Measurements from ENCODE around the gene SLC7A6OS. TPM values are rescaled to one million over a fixed set of nuclear protein-coding genes. Genes with fewer than 3 reads are reported as not detected.

SLC7A6OS gene
- total RNA-seq, 3 donors from 2014 or later, result 16.4 to 18.6 (median 16.5) TPM

GRCh38 chr16:68283346-68283745 lies 27.4 kb downstream of the SLC7A6OS start:
- Histone ChIP-seq H3K4me3 (no peak overlapping the region), H3K36me3 (no peaks in the 10 kb centered on the region), H3K27ac (peak overlapping the region; percentile 65 to 91), H3K9me3 (no peaks in the 10 kb centered on the region), H3K27me3 (no peaks in the 10 kb centered on the region), H3K4me1 (peaks cover 0 to 11% of the 10 kb centered on the region in 2 donors)
- intact Hi-C loops (cut with DNase I; ENCODE audit: low total_unique reads), result loop anchor here (1.0 kb wide), 1 partner anchor 28 kb away; no protein-coding TSS in a partner anchor
- TF ChIP-seq POLR2AphosphoS5 (IDR thresholded peaks at IDR 0.05) (no peak), POLR2A (IDR thresholded peaks at IDR 0.05) (no peak), CTCF (IDR thresholded peaks at IDR 0.05) (no peak)
- no peak for DNase-seq (ENCODE audit: low spot score in 2 of 2)

GRCh38 chr16:68282064-68282452 lies 28.7 kb downstream of the SLC7A6OS start:
- H3K27me3 ChIP-seq, result no peaks in the 10 kb centered on the region
- DNase-seq (ENCODE audit: low spot score in 2 of 2), result no peak
- peak overlapping the region; percentile 65 to 91 for H3K27ac ChIP-seq
- TF ChIP-seq CTCF (IDR thresholded peaks at IDR 0.05), result no peak
- TF ChIP-seq POLR2A (IDR thresholded peaks at IDR 0.05), result no peak
- TF ChIP-seq POLR2AphosphoS5 (IDR thresholded peaks at IDR 0.05), result no peak
- H3K4me3 ChIP-seq, result no peak overlapping the region
- intact Hi-C loops (cut with DNase I; ENCODE audit: low total_unique reads), result no loop called here
- H3K4me1 ChIP-seq, result no peaks in the 10 kb centered on the region
- no peaks in the 10 kb centered on the region for H3K9me3 ChIP-seq
- no peaks in the 10 kb centered on the region for H3K36me3 ChIP-seq

- H3K4me1 ChIP-seq, result no peaks in the 10 kb centered on the region
- no peaks in the 10 kb centered on the region for H3K36me3 ChIP-seq
- peak overlapping the region; percentile 65 to 91 for H3K27ac ChIP-seq
- H3K4me3 ChIP-seq, result no peak overlapping the region
- TF ChIP-seq CTCF (IDR thresholded peaks at IDR 0.05), result no peak
- TF ChIP-seq POLR2A (IDR thresholded peaks at IDR 0.05), result no peak
- TF ChIP-seq POLR2AphosphoS5 (IDR thresholded peaks at IDR 0.05), result no peak
- H3K27me3 ChIP-seq, result no peaks in the 10 kb centered on the region
- DNase-seq (ENCODE audit: low spot score in 2 of 2), result no peak
- intact Hi-C loops (cut with DNase I; ENCODE audit: low total_unique reads), result no loop called here
- no peaks in the 10 kb centered on the region for H3K9me3 ChIP-seq
These were observed 29.2 kb downstream of the SLC7A6OS start for GRCh38 chr16:68281368-68282063.

- Histone ChIP-seq H3K4me3 (no peak overlapping the region), H3K27ac (no peak overlapping the region), H3K36me3 (no peaks in the 10 kb centered on the region), H3K4me1 (no peaks in the 10 kb centered on the region), H3K27me3 (no peaks in the 10 kb centered on the region), H3K9me3 (no peaks in the 10 kb centered on the region)
- intact Hi-C loops (cut with DNase I; ENCODE audit: low total_unique reads), result no loop called here
- TF ChIP-seq POLR2AphosphoS5 (IDR thresholded peaks at IDR 0.05) (no peak), CTCF (IDR thresholded peaks at IDR 0.05) (no peak), POLR2A (IDR thresholded peaks at IDR 0.05) (no peak)
- DNase-seq (ENCODE audit: low spot score in 2 of 2), result no peak
These were observed 30.8 kb downstream of the SLC7A6OS start for GRCh38 chr16:68279726-68280558.

- H3K36me3 ChIP-seq, result no peaks in the 10 kb centered on the region
- DNase-seq (ENCODE audit: low spot score in 2 of 2), result no peak
- H3K4me1 ChIP-seq, result no peaks in the 10 kb centered on the region
- H3K4me3 ChIP-seq, result no peak overlapping the region
- peak overlapping the region; percentile 28 to 74 for H3K27ac ChIP-seq
- intact Hi-C loops (cut with DNase I; ENCODE audit: low total_unique reads), result no loop called here
- H3K9me3 ChIP-seq, result no peaks in the 10 kb centered on the region
- TF ChIP-seq CTCF (IDR thresholded peaks at IDR 0.05) (no peak), POLR2AphosphoS5 (IDR thresholded peaks at IDR 0.05) (no peak), POLR2A (IDR thresholded peaks at IDR 0.05) (no peak)
- H3K27me3 ChIP-seq, result no peaks in the 10 kb centered on the region
These were observed 34.5 kb downstream of the SLC7A6OS start for GRCh38 chr16:68276223-68276622.
